Ascending aorta (tissue), 2 donors: ENCODE results near the gene FBLN1. TPM values are rescaled to one million over a fixed set of nuclear protein-coding genes. Genes with fewer than 3 reads are reported as not detected.

Experiments used
- DNase-seq, 2 donors: peaks; one replicate each; pipeline ENCODE4 v3.0.0-alpha.2; 2019; ENCODE audit warnings: low spot score in 2 of 2
- H3K27ac ChIP-seq, 2 donors: fragments of 200-600 bp; sonication (generic); one replicate each; pipeline ENCODE4 v1.5.1; 2016 to 2017; ENCODE audit warnings: mild to moderate bottlenecking in 1 of 2
- H3K27me3 ChIP-seq: fragments of 200-600 bp; sonication (generic); one replicate; pipeline ENCODE4 v1.5.1; 2017
- H3K36me3 ChIP-seq, 2 donors: fragments of 200-600 bp; sonication (generic); one replicate each; pipeline ENCODE4 v1.5.1; 2016
- H3K4me1 ChIP-seq, 2 donors: fragments of 200-600 bp; sonication (generic); one replicate each; pipeline ENCODE4 v1.5.1; 2016 to 2017; ENCODE audit warnings: mild to moderate bottlenecking in 1 of 2
- H3K4me3 ChIP-seq, 2 donors: fragments of 200-600 bp; sonication (generic); one replicate each; pipeline ENCODE4 v1.5.1; 2016 to 2017; ENCODE audit warnings: mild to moderate bottlenecking in 1 of 2
- H3K9me3 ChIP-seq, 2 donors: fragments of 200-600 bp; sonication (generic); one replicate each; pipeline ENCODE4 v1.5.1; 2016
- CTCF ChIP-seq, 3 experiments: fragments of 200-600 bp in 2 of 3; fragments of 450-650 bp in 1 of 3; sonication (generic) in 2 of 3; IDR thresholded peaks; one replicate each; pipeline ENCODE4 v1.5.1; 2016 to 2019; ENCODE audit warnings: antibody characterized with exemption in 3 of 3, mild to moderate bottlenecking in 1 of 3, moderate library complexity in 1 of 3
- intact Hi-C: fragments of 100-400 bp; cut with DNase I; formaldehyde crosslinking; loops from one replicate; pipeline ENCODE4 v1.15.1; 2023
- total RNA-seq: library from RNA; depleted of rRNA; stranded (reverse); fragments of >200 nt; gene quantifications from one replicate; pipeline ENCODE4 v1.1.0, GENCODE V29; 2016

FBLN1 gene
- total RNA-seq, 1 donor from 2014 or later, result 580 TPM

GRCh38 chr22:45499746-45500145 is 2.9 kb upstream of the FBLN1 start:
- intact Hi-C loops, result loop anchor here (5.0 kb wide), 1 partner anchor 57 kb away; no protein-coding TSS in a partner anchor
- H3K36me3 ChIP-seq, result no peaks in the 10 kb centered on the region
- H3K9me3 ChIP-seq, result no peaks in the 10 kb centered on the region
- no peak for DNase-seq
- no peaks in the 10 kb centered on the region for H3K27me3 ChIP-seq
- peaks cover 0 to 16% of the 10 kb centered on the region in 2 donors for H3K4me1 ChIP-seq
- no peak for TF ChIP-seq CTCF (IDR thresholded peaks at IDR 0.05)
- H3K4me3 ChIP-seq, result no peak overlapping the region
- H3K27ac ChIP-seq, result no peak overlapping the region

- H3K27me3 ChIP-seq, result no peaks in the 10 kb centered on the region
- H3K4me1 ChIP-seq, result peaks cover 0 to 18% of the 10 kb centered on the region in 2 donors
- no peak for DNase-seq
- TF ChIP-seq CTCF (IDR thresholded peaks at IDR 0.05), result no peak
- H3K9me3 ChIP-seq, result no peaks in the 10 kb centered on the region
- peak overlapping the region; percentile 56 to 70 for H3K4me3 ChIP-seq
- H3K36me3 ChIP-seq, result no peaks in the 10 kb centered on the region
- intact Hi-C loops, result loop anchor here (2.0 to 5.0 kb wide), 2 partner anchors 50 to 61 kb away; no protein-coding TSS in a partner anchor
- peak overlapping the region; percentile 66 to 72 for H3K27ac ChIP-seq
Observed at GRCh38 chr22:45503050-45503815, 550 bp downstream of the FBLN1 start.

- TF ChIP-seq CTCF (IDR thresholded peaks at IDR 0.05), result no peak
- H3K27ac ChIP-seq, result peak overlapping the region; percentile 66 to 72
- H3K4me1 ChIP-seq, result peaks cover 0 to 14% of the 10 kb centered on the region in 2 donors
- intact Hi-C loops, result loop anchor here (2.0 to 5.0 kb wide), 3 partner anchors 19 to 62 kb away; no protein-coding TSS in a partner anchor
- no peaks in the 10 kb centered on the region for H3K36me3 ChIP-seq
- no peaks in the 10 kb centered on the region for H3K27me3 ChIP-seq
- H3K9me3 ChIP-seq, result no peaks in the 10 kb centered on the region
- H3K4me3 ChIP-seq, result peak overlapping the region; percentile 56 to 70
- DNase-seq, result no peak
Observed at GRCh38 chr22:45503816-45504372, 1.2 kb downstream of the FBLN1 start.

- H3K36me3 ChIP-seq, result no peaks in the 10 kb centered on the region
- peak overlapping the region; percentile 56 to 70 for H3K4me3 ChIP-seq
- no peak for DNase-seq
- no peaks in the 10 kb centered on the region for H3K9me3 ChIP-seq
- no peaks in the 10 kb centered on the region for H3K27me3 ChIP-seq
- H3K4me1 ChIP-seq, result peaks cover 0 to 17% of the 10 kb centered on the region in 2 donors
- intact Hi-C loops, result loop anchor here (2.0 to 5.0 kb wide), 2 partner anchors 20 to 62 kb away; no protein-coding TSS in a partner anchor
- TF ChIP-seq CTCF (IDR thresholded peaks at IDR 0.05), result no peak
- peak overlapping the region; percentile 66 to 72 for H3K27ac ChIP-seq
Observed at GRCh38 chr22:45504373-45505341, 2.0 kb downstream of the FBLN1 start.
